Duodenal mucosa (tissue), 2 donors: Measurements from ENCODE around the gene USP49.

Source experiments
- H3K27ac ChIP-seq: one replicate; pipeline ENCODE4 v1.7.0; 2013; ENCODE audit warnings: low read depth, low read length
- H3K27me3 ChIP-seq, 2 donors: one replicate each; pipeline ENCODE4 v1.7.0; 2013; ENCODE audit warnings: low read length in 2 of 2, control low read depth in 1 of 2; ENCODE audit not compliant: insufficient read depth in 2 of 2, control insufficient read depth in 1 of 2
- H3K36me3 ChIP-seq, 2 donors: one replicate each; pipeline ENCODE4 v1.7.0; 2013; ENCODE audit warnings: low read length in 2 of 2, control low read depth in 1 of 2; ENCODE audit not compliant: insufficient read depth in 2 of 2, control insufficient read depth in 1 of 2
- H3K4me1 ChIP-seq, 2 donors: one replicate each; pipeline ENCODE4 v1.7.0; 2013; ENCODE audit warnings: low read length in 2 of 2, control low read depth in 1 of 2; ENCODE audit not compliant: insufficient read depth in 2 of 2, control insufficient read depth in 1 of 2
- H3K4me3 ChIP-seq, 2 donors: one replicate each; pipeline ENCODE4 v1.7.0; 2013; ENCODE audit warnings: low read length in 2 of 2, low read depth in 1 of 2
- H3K9ac ChIP-seq, 2 donors: one replicate each; pipeline ENCODE4 v1.7.0; 2013; ENCODE audit warnings: low read length in 2 of 2, low read depth in 1 of 2
- H3K9me3 ChIP-seq, 2 donors: one replicate each; pipeline ENCODE4 v1.7.0; 2013; ENCODE audit warnings: low read length in 2 of 2, control low read depth in 1 of 2; ENCODE audit not compliant: control insufficient read depth in 1 of 2

The USP49 gene

DNA sequence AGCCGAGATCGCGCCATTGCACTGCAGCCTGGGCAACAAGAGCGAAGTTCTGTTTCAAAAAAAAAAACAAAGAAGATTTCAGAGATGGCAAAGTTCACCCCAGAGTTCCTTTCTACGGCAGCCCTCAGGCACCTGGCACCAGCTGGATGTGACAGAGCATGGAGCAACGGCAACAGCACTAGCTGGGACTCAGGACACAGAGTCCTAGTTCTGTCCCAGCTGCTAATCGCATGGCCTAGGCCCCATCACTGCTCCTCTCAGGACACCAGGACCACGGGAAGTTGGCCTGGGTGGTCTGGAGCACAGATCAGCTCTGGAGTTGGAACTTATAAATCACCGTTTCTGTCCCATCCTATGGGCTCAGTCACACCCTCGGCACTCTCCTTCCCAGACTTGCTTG lies 149.1 kb downstream of the USP49 start:
- Histone ChIP-seq H3K4me3 (no peak overlapping the region), H3K27me3 (no peaks in the 10 kb centered on the region), H3K9me3 (no peaks in the 10 kb centered on the region), H3K4me1 (peaks cover 11 to 13% of the 10 kb centered on the region in 2 donors), H3K9ac (no peak overlapping the region), H3K27ac (no peak overlapping the region), H3K36me3 (no peaks in the 10 kb centered on the region)

DNA sequence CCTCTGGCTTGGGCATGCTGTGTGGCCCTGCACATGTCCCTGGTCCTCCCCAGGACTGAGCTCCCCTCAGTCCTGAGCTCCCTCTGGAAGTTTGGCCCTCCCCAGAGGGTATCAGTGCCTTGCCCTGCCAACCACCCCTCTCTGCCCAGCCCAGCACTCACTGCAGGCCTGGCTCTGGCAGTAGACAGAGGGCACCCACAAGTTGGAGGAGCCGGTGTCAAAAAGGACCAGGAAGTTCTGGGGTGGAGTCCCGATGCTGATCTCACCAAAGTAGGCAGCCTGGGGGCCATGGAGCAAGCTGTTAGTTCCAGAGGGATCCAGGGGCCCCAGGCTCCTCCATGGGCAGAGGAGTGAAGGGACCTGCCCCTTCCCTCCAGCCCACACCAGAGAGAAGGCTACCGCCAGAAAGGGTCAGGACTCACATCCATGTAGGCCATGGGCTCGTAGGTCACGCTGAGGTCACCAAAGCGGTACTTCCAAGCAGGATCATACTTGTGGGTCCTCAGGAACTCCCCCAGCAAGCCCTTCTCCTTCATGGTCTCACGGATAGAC lies 150.9 kb downstream of the USP49 start:
- Histone ChIP-seq H3K27me3 (no peaks in the 10 kb centered on the region), H3K4me3 (no peak overlapping the region), H3K36me3 (no peaks in the 10 kb centered on the region), H3K4me1 (peaks cover 16 to 20% of the 10 kb centered on the region in 2 donors), H3K9me3 (no peaks in the 10 kb centered on the region), H3K27ac (no peak overlapping the region), H3K9ac (no peak overlapping the region)

GRCh38 chr6:41743406-41744235 lies 151.6 kb downstream of the USP49 start:
- peaks cover 16 to 20% of the 10 kb centered on the region in 2 donors for H3K4me1 ChIP-seq
- H3K27me3 ChIP-seq: no peaks in the 10 kb centered on the region
- no peaks in the 10 kb centered on the region for H3K36me3 ChIP-seq
- H3K27ac ChIP-seq: no peak overlapping the region
- H3K9me3 ChIP-seq: no peaks in the 10 kb centered on the region
- no peak overlapping the region for H3K9ac ChIP-seq
- H3K4me3 ChIP-seq: no peak overlapping the region

GRCh38 chr6:41741625-41742490 lies 153.3 kb downstream of the USP49 start:
- H3K36me3 ChIP-seq: no peaks in the 10 kb centered on the region
- peaks cover 16 to 20% of the 10 kb centered on the region in 2 donors for H3K4me1 ChIP-seq
- H3K9me3 ChIP-seq: no peaks in the 10 kb centered on the region
- no peak overlapping the region for H3K9ac ChIP-seq
- peak overlapping the region; percentile 27 for H3K27ac ChIP-seq
- H3K27me3 ChIP-seq: no peaks in the 10 kb centered on the region
- peak overlapping the region in 1 of 2 donors; percentile 0 for H3K4me3 ChIP-seq

DNA sequence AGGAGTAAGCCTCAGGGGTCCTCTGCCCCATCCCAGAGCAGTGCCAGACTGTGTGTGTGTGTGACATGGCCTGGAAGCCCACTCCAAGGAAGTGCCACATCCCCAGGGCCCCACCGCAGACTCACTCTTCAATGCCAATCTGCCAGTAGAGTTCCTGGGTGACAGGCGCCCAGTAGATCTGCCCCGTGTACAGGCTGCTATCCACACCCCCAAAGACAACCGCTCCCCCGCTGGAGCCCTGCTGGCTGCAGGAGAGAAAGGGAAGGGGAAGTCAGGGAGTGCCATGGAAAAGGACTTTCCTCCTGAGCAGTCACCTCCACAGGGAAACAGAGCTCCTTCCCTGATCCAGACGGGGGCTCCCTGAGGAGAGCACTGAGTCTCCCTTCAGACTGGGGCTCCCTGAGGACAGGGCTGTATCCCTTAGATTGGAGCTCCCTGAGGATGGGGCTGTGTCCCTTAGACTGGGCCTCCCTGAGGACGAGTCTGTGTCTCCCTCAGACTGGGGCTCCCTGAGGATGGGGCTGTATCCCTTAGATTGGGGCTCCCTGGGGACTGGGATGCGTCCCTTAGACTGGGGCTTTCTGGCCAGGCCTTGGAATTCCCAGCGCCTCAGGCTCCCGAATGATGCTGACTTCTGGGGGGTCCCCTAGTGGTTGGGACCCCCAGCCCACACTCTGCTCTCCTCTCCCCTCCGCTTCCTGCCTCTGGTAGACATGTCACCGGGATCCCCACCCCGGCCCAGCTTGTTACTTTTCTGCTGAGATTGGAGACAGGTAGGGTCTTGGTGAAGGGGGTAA lies 154.6 kb downstream of the USP49 start:
- H3K9ac ChIP-seq: no peak overlapping the region
- H3K4me1 ChIP-seq: peaks cover 22 to 24% of the 10 kb centered on the region in 2 donors
- no peak overlapping the region for H3K27ac ChIP-seq

More for the DNA sequence above, 154.6 kb downstream of the USP49 start:
- H3K27me3 ChIP-seq: no peaks in the 10 kb centered on the region
- no peak overlapping the region for H3K4me3 ChIP-seq
- H3K9me3 ChIP-seq: no peaks in the 10 kb centered on the region
- no peaks in the 10 kb centered on the region for H3K36me3 ChIP-seq
